ENCODE results near the gene COBLL1.
A peak's percentile ranks its signal among the peaks of the same experiment; 100 is the strongest.

COBLL1 gene

GRCh38 chr2:164841719-164842623 lies at the start of gene COBLL1 (continued):
- TF ChIP-seq ZNF704 (tag by site-specific recombination; IDR thresholded peaks at IDR 0.05) = no peak
- peak; percentile 25; the same call in 1 of the 2 replicates for TF ChIP-seq KLF10 (tag by site-specific recombination; IDR thresholded peaks at IDR 0.05)
- TF ChIP-seq ZNF544 (tag by site-specific recombination; IDR thresholded peaks at IDR 0.05) = no peak
- no peak for TF ChIP-seq RBAK (tag by site-specific recombination; IDR thresholded peaks at IDR 0.05)
- TF ChIP-seq ZBTB20 (tag by site-specific recombination; IDR thresholded peaks at IDR 0.05) = peak; percentile 74
- no peak for TF ChIP-seq PRDM6 (tag by site-specific recombination; IDR thresholded peaks at IDR 0.05)
- no peak for TF ChIP-seq REPIN1 (tag by site-specific recombination; IDR thresholded peaks at IDR 0.05; ENCODE audit: low read depth)
- TF ChIP-seq ATF2 (tag by site-specific recombination; IDR thresholded peaks at IDR 0.05; ENCODE audit: low read depth) = no peak
- peak; percentile 62 for TF ChIP-seq IKZF3 (tag by site-specific recombination; IDR thresholded peaks at IDR 0.05)
- TF ChIP-seq WT1 (tag by site-specific recombination; IDR thresholded peaks at IDR 0.05) = no peak
- no peak for TF ChIP-seq ZNF423 (tag by site-specific recombination; IDR thresholded peaks at IDR 0.05)
- no peak for TF ChIP-seq ZNF580 (tag by site-specific recombination; IDR thresholded peaks at IDR 0.05)
- TF ChIP-seq MZF1 (tag by site-specific recombination; IDR thresholded peaks at IDR 0.05; ENCODE audit: borderline replicate concordance) = no peak
- TF ChIP-seq ZNF513 (tag by site-specific recombination; IDR thresholded peaks at IDR 0.05) = no peak
- TF ChIP-seq ZNF23 (tag by site-specific recombination; IDR thresholded peaks at IDR 0.05; ENCODE audit: borderline replicate concordance) = no peak
- no peak for TF ChIP-seq ZNF202 (tag by site-specific recombination; IDR thresholded peaks at IDR 0.05; ENCODE audit: borderline replicate concordance)
- TF ChIP-seq ZEB2 (tag by site-specific recombination; IDR thresholded peaks at IDR 0.05) = peak; percentile 96
- no peak for TF ChIP-seq ZNF362 (tag by site-specific recombination; IDR thresholded peaks at IDR 0.05)
- TF ChIP-seq HOXD13 (CRISPR knock-in tag; IDR thresholded peaks at IDR 0.05; ENCODE audit: borderline replicate concordance) = no peak
- TF ChIP-seq ZNF654 (tag by site-specific recombination; IDR thresholded peaks at IDR 0.05; ENCODE audit: low read depth) = no peak
- TF ChIP-seq ZNF555 (tag by site-specific recombination; conservative IDR thresholded peaks at IDR 0.05) = no peak
- no peak for TF ChIP-seq ZNF510 (tag by site-specific recombination; IDR thresholded peaks at IDR 0.05; ENCODE audit: insufficient replicate concordance)
- TF ChIP-seq ZNF571 (tag by site-specific recombination; IDR thresholded peaks at IDR 0.05) = no peak
- TF ChIP-seq PATZ1 (tag by site-specific recombination; IDR thresholded peaks at IDR 0.05) = peak; percentile 81
- TF ChIP-seq ZNF701 (tag by site-specific recombination; IDR thresholded peaks at IDR 0.05) = no peak

Measured in HEK293 (cell line).